Erythroblast (primary cell): ENCODE measurements around the gene PARP1.

ENCODE experiments used
- DNase-seq, 2 experiments: peaks; one replicate each; lab custom pipeline; 2025; lab: John Stamatoyannopoulos, UW
- GATA1 ChIP-seq: IDR thresholded peaks from 2 replicates; pipeline ENCODE4 v1.6.1; 2011; ENCODE audit warnings: low read depth, mild to moderate bottlenecking, control low read depth, low read length, moderate library complexity
- POLR2A ChIP-seq: IDR thresholded peaks from 2 replicates; pipeline ENCODE4 v1.6.1; 2011; ENCODE audit warnings: mild to moderate bottlenecking, low read length

The PARP1 gene

DNA sequence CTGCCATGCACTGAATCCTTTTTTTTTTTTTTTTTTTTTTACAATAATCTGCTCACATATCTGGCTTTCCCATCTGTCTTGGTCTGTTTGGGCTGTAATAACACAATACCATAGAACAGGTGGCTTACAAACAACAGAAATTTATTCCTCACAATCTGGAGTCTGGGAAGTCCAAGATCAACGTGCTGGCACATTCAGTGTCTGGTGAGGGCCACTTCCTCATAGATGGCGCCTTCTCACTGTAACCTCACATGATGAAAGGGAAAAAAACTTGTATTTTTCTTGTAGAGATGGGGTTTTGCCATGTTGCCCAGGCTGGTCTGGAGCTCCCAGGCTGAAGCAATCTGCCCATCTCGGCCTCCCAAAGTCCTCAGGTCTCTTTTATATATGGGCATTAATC lies 13.0 kb upstream of the PARP1 start:
- TF ChIP-seq POLR2A (no peak), GATA1 (no peak)

DNA sequence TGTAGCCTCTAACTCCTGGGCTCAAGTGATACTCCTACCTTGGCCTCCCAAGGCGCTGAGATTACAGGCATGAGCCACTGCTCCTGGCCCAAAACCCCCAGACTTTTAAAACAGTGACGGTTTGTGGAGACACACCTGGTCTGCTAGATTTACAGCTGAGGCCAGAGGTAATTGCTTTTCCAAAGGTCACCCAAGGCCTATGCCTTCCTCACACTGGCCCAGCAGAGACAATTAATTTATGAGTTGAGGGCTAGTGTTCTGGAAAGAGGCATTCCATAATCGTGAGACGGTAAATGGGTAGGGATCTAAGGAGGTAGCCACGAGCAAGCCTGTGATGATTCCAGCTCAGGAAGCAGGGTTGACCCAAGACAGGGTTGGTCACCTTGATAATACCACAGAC lies 12.4 kb upstream of the PARP1 start:
- no peak for DNase-seq
- no peak for TF ChIP-seq GATA1
- no peak for TF ChIP-seq POLR2A

More for the DNA sequence above, 13.0 kb upstream of the PARP1 start:
- no peak for DNase-seq

DNA sequence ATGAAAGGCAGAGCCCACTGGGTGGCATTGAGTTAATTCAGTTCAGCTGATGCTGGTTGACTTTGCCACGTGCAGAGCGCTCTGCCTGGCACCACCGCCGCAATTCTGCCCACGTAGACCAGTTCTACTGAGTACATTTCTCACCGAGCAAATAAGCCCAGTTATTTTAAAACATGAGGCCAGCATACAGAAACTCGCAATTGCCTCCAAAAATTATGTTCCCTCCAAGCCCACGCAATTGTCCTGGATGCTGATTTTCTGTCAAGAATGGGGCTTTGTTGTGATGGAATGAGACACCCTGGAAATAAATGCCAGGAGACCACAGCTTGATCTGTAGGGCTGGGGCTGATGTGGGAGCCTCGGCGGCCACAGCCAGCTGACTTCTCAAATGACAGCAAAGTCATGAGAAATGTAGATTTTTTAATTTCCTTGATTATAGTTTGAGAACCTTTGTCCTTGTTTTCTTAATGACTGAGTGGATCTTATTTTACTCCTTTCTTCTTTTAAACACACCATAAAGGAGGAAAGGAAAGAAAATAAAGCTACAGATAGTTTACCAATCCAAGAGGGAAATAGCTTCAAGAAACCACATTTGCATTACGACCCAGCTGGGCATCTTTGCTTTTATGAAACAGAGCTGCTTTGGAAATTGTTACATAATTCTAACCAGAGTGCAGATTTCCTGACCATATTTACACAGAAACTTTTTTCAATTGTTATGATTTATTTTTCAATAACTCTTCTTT lies 11.6 kb upstream of the PARP1 start:
- DNase-seq = no peak
- TF ChIP-seq POLR2A (no peak), GATA1 (no peak)

DNA sequence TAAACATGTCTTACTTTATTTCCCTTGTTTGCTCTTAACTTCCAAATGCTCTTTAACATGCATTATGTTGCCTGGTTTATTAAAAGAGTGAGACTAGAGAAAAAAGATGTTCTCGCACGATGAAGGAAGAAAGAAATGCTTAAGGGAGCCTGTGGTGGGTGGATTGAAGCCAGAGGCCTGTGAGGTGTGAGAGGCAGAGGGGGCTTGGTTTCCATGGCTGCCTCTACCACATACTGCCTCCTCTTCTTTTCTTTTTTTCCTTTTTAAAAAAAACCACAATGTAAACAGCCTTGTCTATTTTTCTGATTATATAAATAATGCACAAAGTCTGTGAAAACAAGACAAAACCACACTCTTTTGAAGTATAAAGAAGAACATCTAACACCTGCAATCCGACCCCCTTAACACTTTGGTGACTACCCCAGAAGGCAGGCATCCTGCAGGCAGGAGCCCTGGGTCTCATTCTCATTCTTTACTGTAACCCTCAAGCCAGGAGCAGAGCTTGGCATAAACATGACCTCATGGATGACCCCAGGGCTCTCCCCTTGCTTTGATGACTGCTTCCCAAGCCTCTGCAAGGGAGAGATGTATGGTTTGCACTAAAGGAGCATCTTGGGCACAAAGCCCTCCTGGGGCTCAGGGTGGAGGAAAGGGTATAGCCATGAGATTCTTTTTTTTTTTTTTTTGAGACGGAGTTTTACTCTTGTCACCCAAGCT lies 10.1 kb upstream of the PARP1 start:
- DNase-seq = no peak
- TF ChIP-seq GATA1 (no peak), POLR2A (no peak)

DNA sequence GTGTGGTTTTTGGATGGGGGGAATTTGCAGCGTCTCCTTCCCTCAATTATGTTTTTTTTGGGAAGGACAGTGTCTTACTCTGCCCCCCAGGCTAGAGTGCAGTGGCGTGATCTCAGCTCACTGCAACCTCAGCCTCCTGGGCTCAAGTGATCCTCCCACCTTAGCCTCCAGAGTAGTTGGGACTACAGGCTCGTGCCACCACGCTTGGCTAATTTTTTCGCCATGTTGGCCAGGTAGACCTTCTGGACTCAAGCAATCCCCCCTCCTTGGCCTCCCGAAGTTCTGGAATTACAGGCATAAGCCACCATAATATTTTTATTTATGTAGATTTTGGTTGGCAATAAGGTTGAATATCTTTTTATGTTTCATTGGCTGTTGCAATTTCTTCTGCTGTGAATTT lies 9.5 kb upstream of the PARP1 start:
- no peak for TF ChIP-seq POLR2A
- no peak for TF ChIP-seq GATA1
- DNase-seq = no peak

DNA sequence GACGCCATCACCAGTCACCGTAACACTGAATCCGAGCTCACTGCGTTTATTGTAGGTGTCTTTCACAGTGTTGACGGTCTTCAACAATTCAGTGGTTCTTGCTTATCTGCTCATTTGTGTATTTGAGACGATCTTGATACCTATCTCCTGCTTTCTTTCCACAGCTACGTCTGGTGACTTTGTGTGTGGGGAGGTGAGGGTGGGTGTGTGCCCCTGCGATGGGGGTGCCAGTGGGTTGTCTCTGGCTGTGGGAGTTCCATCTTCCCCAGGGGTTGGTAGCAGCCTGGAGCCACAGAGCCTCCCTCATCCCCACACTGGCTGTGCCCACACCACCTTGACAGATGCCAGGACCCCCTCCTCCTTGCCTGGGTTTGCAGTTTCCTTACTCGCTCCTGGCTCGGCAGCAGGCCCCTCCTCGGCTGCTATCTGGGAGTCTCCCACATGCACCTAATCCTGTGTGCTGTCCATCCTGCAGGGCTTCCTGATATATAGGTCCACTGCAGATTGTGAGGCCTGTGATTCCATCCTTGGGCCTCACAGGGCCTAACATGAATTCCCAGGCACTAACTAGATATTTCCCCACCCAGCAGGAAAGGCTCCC lies 6.3 kb upstream of the PARP1 start:
- no peak for DNase-seq
- TF ChIP-seq GATA1 (no peak), POLR2A (no peak)

DNA sequence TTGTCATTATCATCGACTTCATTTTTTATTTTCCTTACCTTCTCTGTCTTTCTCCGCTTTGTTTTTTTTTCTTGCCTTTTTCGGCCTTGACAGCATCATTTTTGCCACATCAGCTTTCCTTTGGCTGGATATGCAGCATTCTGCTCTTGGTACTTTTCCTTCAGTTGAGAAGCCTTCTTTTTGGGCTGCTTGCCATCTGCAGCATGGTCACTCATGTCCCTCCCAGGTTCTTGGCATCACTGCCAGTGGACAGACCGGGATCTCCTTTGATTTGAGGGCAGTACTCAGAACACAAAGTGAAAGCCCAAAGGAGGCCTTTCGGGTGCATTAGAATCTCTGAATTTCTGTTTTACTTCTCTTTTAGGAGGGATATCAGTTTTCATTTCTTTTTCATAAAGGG lies 3.7 kb upstream of the PARP1 start:
- no peak for DNase-seq
- TF ChIP-seq GATA1 (no peak), POLR2A (no peak)

DNA sequence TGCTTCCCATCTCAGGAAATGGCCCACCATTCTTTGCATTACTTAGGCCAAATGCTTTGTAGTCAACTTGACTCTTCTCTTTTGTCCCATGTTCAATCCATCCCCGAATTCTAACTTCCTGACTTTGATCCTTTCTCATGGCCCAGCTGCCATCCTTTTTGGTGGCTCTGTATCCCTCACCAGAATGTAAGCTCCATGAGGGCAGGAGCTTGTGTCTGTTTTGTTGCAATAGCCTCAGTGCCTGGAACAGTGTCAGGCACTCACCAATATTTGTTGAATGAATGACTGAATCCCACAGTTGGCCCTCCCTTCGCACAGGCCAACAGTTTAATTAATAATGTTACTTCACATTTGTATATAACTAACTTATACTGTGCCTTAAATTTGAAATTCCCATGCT lies 3.1 kb upstream of the PARP1 start:
- DNase-seq = no peak
- TF ChIP-seq GATA1 = no peak

DNA sequence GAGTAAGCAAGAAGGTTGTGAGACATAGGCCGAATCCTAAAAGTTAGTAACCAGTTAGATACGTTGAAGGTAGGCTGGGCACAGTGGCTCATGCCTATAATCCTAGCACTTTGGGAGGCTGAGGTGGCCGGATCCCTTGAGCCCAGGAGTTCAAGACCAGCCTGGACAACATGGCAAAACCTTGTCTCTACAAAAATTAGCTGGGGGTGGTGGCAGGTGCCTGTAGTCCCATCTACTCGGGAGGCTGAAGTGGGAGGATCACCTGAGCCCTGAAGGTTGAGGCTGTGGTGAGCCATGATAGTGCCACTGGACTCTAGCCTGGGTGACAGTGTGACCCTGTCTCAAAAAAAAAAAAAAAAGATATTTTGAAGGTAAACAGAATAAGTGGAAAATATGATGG lies 1.5 kb upstream of the PARP1 start:
- TF ChIP-seq GATA1 = no peak
- no peak for TF ChIP-seq POLR2A
- DNase-seq = no peak

DNA sequence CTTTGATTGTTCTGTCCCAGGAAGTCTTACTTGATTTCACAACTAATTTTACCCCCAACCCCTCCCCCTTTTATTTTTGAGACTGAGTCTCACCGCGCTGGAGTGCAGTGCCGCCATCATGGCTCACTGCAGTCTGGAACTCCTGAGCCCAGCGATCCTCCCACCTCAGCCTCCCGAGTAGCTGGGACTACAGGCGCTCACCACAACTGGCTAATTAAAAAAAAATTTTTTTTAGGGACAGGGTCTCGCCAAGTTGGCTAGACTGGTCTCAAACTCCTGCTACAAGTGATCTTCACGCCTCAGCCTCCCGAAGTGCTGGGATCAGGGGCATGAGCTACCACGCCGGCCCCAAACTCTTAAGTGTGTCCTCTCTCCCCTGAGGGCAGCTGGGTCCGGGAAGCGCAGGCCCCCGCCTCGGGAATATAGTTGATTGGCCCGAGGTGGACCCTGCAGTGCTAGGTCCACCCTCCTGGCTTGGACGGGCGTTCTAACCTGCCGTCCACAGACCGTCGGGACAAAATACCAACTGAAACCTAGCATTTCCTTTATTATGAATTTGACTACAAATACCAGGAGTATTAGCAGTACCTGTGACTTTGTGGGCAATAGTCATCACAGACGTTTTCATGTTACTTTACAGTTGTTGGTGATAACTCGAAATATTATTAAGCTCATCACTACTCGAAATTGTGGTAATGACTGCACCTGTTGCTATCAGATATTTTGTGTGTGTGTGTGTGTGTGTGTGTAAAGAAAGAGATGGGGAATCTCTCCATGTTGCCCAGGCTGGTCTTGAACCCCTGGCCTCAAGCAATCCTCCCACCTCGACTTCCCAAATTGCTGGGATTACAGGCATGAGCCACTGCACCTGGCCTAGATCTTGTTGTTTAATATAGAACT lies 642 bp upstream of the PARP1 start:
- DNase-seq = no peak

DNA sequence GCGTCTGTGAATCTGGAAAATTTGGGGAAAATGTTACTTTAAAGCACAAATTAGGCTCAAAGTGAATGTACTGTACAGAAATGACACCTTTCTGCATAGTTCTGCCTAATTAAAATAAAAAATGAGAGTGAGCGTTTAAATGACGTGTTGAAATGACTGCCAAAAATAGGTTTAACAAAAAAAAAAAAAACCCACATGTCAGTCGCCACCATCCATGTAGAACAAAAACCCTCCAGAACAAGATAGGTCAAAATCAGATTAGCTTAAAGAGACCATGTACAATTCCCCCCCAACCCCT lies 745 bp downstream of the PARP1 start:
- no peak for DNase-seq
- no peak for TF ChIP-seq POLR2A
- TF ChIP-seq GATA1 = no peak

More for the DNA sequence above, 642 bp upstream of the PARP1 start:
- TF ChIP-seq GATA1 = no peak
- no peak for TF ChIP-seq POLR2A

DNA sequence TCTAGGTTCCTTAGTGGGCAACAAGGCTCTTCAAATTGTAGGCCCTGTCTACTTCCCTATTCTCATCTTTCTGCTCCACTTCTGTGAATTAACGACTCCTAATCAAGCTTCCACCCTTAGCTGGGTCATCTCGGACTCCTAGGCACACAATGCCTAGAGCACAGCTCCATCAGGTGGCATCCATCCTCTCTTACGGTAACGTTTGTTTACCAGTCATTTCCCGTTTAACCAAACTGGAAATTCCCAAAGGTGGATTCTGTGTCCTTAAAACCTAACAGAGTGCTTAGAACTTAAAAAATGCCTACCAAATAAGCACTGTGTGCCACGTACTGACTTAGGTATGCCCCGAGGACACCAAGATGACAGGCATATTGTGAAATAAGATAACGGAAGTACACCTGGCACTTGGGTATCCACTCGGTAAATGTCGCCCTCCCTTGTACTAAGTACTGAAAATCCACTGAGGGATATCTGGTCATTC lies 1.5 kb downstream of the PARP1 start:
- DNase-seq = peak; percentile 41 to 51
- TF ChIP-seq GATA1 = no peak

DNA sequence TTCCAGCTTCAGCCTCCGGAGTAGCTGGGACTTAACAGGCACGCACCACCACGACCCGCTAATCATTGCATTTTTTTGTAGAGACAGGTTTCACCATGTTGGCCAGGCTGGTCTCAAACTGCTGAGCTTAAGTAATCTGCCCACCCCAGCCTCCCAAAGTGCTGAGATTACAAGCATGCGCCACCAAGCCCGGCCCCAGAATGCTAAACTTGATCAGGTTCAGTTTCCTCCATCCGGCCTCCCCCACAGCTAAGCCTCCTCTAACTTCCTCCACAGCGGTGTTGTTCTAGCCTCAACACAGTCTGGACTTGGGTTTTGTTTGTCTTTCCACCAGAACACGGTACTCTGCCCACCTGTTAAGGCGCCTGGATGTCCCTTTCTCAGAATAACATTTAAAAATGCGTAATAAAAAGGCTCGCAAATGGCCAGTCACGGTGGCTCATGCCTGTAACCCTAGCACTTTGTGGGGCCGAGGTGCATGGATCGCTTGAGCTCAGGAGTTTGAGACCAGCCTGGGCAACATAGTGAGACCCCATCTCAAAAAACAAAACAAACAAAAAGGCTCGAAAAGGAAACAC lies 2.4 kb downstream of the PARP1 start:
- peak; percentile 42 to 67 for DNase-seq
- TF ChIP-seq POLR2A (no peak), GATA1 (no peak)
